ENCODE results near the gene KAZN.

- TF ChIP-seq CTCF (optimal IDR thresholded peaks at IDR 0.05 in 1 of 3, IDR thresholded peaks at IDR 0.05 in 1 of 3, conservative IDR thresholded peaks at IDR 0.05 in 1 of 3; ENCODE audit: extremely low read depth in 1 of 3, insufficient read depth in 2 of 3, low read length in 3 of 3) (no peak), EZH2 (IDR thresholded peaks at IDR 0.05; ENCODE audit: low read length) (no peak)
These were observed 518.5 kb downstream of the KAZN start for GRCh38 chr1:15116966-15117365.
